Measurements from ENCODE around the gene STARD5.

- TF ChIP-seq TEAD4 (IDR thresholded peaks at IDR 0.05) (no peak), TAF1 (IDR thresholded peaks at IDR 0.05; ENCODE audit: low read depth) (no peak), RAD21 (IDR thresholded peaks at IDR 0.05; ENCODE audit: low read depth) (no peak), CREB1 (IDR thresholded peaks at IDR 0.05; ENCODE audit: low read depth) (no peak), USF1 (IDR thresholded peaks at IDR 0.05) (no peak), FOXM1 (IDR thresholded peaks at IDR 0.05; ENCODE audit: borderline replicate concordance, low read depth) (no peak), YY1 (IDR thresholded peaks at IDR 0.05; ENCODE audit: low read depth) (no peak), EP300 (IDR thresholded peaks at IDR 0.05; ENCODE audit: borderline replicate concordance) (no peak)
- TF ChIP-seq, protein P1, sequence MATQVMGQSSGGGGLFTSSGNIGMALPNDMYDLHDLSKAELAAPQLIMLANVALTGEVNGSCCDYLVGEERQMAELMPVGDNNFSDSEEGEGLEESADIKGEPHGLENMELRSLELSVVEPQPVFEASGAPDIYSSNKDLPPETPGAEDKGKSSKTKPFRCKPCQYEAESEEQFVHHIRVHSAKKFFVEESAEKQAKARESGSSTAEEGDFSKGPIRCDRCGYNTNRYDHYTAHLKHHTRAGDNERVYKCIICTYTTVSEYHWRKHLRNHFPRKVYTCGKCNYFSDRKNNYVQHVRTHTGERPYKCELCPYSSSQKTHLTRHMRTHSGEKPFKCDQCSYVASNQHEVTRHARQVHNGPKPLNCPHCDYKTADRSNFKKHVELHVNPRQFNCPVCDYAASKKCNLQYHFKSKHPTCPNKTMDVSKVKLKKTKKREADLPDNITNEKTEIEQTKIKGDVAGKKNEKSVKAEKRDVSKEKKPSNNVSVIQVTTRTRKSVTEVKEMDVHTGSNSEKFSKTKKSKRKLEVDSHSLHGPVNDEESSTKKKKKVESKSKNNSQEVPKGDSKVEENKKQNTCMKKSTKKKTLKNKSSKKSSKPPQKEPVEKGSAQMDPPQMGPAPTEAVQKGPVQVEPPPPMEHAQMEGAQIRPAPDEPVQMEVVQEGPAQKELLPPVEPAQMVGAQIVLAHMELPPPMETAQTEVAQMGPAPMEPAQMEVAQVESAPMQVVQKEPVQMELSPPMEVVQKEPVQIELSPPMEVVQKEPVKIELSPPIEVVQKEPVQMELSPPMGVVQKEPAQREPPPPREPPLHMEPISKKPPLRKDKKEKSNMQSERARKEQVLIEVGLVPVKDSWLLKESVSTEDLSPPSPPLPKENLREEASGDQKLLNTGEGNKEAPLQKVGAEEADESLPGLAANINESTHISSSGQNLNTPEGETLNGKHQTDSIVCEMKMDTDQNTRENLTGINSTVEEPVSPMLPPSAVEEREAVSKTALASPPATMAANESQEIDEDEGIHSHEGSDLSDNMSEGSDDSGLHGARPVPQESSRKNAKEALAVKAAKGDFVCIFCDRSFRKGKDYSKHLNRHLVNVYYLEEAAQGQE (IDR thresholded peaks at IDR 0.05; ENCODE audit: low read depth) = no peak
- TF ChIP-seq, protein P2, sequence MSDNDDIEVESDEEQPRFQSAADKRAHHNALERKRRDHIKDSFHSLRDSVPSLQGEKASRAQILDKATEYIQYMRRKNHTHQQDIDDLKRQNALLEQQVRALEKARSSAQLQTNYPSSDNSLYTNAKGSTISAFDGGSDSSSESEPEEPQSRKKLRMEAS (IDR thresholded peaks at IDR 0.05) = no peak
Observed at GRCh38 chr15:81363276-81363675, 39.3 kb upstream of the STARD5 start.
